HEK293 (cell line): ENCODE measurements around the gene CILP.

ENCODE experiments used
- CTCF ChIP-seq: fragments of 450-650 bp; formaldehyde crosslinking; IDR thresholded peaks from 2 replicates; pipeline ENCODE4 v1.5.1; 2016; ENCODE audit warnings: missing biosample characterization, missing genetic modification characterization
- GLI2 ChIP-seq: fragments of 450-650 bp; formaldehyde crosslinking; IDR thresholded peaks from 2 replicates; pipeline ENCODE4; 2017; ENCODE audit warnings: missing biosample characterization, missing genetic modification characterization, low read depth, borderline replicate concordance
- REST ChIP-seq: fragments of 450-650 bp; formaldehyde crosslinking; IDR thresholded peaks from 2 replicates; pipeline ENCODE4 v1.5.1; 2016; ENCODE audit warnings: missing biosample characterization, missing genetic modification characterization
- SETDB1 ChIP-seq: IDR thresholded peaks from one replicate; pipeline ENCODE4 v1.6.1; 2017; ENCODE audit warnings: mild to moderate bottlenecking, low read length, moderate library complexity, mixed read lengths; ENCODE audit not compliant: insufficient read length
- YY1 ChIP-seq: fragments of 450-650 bp; formaldehyde crosslinking; IDR thresholded peaks from 2 replicates; pipeline ENCODE4 v1.5.1; 2018; ENCODE audit warnings: missing biosample characterization, missing genetic modification characterization
- ZBTB1 ChIP-seq: fragments of 450-650 bp; formaldehyde crosslinking; IDR thresholded peaks from 2 replicates; pipeline ENCODE4 v1.5.1; 2016; ENCODE audit warnings: missing biosample characterization, missing genetic modification characterization
- ZFP69B ChIP-seq: fragments of 450-650 bp; formaldehyde crosslinking; IDR thresholded peaks from 2 replicates; pipeline ENCODE4 v1.5.1; 2016; ENCODE audit warnings: missing biosample characterization, missing genetic modification characterization
- ZNF155 ChIP-seq: fragments of 450-650 bp; formaldehyde crosslinking; IDR thresholded peaks from 2 replicates; pipeline ENCODE4 v1.5.1; 2016; ENCODE audit warnings: missing biosample characterization, missing genetic modification characterization
- ZNF449 ChIP-seq: fragments of 450-650 bp; formaldehyde crosslinking; IDR thresholded peaks from 2 replicates; pipeline ENCODE4 v1.5.1; 2017; ENCODE audit warnings: missing biosample characterization, mild to moderate bottlenecking, missing genetic modification characterization, moderate library complexity
- ZNF549 ChIP-seq: fragments of 450-650 bp; IDR thresholded peaks from 2 replicates; pipeline ENCODE4 v1.5.1; 2018; ENCODE audit warnings: missing biosample characterization, missing genetic modification characterization, mild to moderate bottlenecking, inconsistent platforms, moderate library complexity
- ZNF558 ChIP-seq: fragments of 450-650 bp; formaldehyde crosslinking; IDR thresholded peaks from 2 replicates; pipeline ENCODE4 v1.5.1; 2016; ENCODE audit warnings: missing biosample characterization, missing genetic modification characterization
- TF ChIP-seq, protein P1 (sequence below): fragments of 450-650 bp; formaldehyde crosslinking; IDR thresholded peaks from 2 replicates; pipeline ENCODE4 v1.5.1; 2016; ENCODE audit warnings: missing biosample characterization, missing genetic modification characterization
- TF ChIP-seq, protein P2 (sequence below): fragments of 450-650 bp; formaldehyde crosslinking; IDR thresholded peaks from 2 replicates; pipeline ENCODE4 v1.5.1; 2017; ENCODE audit warnings: missing biosample characterization, missing genetic modification characterization

GRCh38 chr15:65147902-65148301 lies 63.4 kb downstream of the CILP start:
- TF ChIP-seq CTCF (tag by site-specific recombination): no peak
- TF ChIP-seq, protein P1, sequence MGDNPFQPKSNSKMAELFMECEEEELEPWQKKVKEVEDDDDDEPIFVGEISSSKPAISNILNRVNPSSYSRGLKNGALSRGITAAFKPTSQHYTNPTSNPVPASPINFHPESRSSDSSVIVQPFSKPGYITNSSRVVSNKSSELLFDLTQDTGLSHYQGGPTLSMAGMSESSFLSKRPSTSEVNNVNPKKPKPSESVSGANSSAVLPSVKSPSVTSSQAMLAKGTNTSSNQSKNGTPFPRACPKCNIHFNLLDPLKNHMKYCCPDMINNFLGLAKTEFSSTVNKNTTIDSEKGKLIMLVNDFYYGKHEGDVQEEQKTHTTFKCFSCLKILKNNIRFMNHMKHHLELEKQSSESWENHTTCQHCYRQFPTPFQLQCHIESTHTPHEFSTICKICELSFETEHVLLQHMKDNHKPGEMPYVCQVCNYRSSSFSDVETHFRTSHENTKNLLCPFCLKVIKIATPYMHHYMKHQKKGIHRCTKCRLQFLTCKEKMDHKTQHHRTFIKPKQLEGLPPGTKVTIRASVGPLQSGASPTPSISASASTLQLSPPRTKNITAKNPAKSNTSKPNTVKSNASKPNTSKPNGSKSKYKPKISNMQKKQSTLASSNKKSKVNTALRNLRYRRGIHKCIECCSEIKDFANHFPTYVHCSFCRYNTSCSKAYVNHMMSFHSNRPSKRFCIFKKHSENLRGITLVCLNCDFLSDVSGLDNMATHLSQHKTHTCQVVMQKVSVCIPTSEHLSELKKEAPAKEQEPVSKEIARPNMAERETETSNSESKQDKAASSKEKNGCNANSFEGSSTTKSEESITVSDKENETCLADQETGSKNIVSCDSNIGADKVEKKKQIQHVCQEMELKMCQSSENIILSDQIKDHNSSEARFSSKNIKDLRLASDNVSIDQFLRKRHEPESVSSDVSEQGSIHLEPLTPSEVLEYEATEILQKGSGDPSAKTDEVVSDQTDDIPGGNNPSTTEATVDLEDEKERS (tag by site-specific recombination): no peak
- TF ChIP-seq GLI2 (tag by site-specific recombination): no peak
- TF ChIP-seq ZNF449 (tag by site-specific recombination): no peak
- TF ChIP-seq REST: no peak
- no peak for TF ChIP-seq ZNF549 (tag by site-specific recombination)
- TF ChIP-seq ZFP69B: no peak
- TF ChIP-seq SETDB1: no peak
- TF ChIP-seq ZBTB1 (tag by site-specific recombination): no peak
- no peak for TF ChIP-seq YY1 (tag by site-specific recombination)
- TF ChIP-seq ZNF558: no peak
- no peak for TF ChIP-seq ZNF155
- TF ChIP-seq, protein P2, sequence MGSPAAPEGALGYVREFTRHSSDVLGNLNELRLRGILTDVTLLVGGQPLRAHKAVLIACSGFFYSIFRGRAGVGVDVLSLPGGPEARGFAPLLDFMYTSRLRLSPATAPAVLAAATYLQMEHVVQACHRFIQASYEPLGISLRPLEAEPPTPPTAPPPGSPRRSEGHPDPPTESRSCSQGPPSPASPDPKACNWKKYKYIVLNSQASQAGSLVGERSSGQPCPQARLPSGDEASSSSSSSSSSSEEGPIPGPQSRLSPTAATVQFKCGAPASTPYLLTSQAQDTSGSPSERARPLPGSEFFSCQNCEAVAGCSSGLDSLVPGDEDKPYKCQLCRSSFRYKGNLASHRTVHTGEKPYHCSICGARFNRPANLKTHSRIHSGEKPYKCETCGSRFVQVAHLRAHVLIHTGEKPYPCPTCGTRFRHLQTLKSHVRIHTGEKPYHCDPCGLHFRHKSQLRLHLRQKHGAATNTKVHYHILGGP (tag by site-specific recombination): no peak
